ENCODE results near the gene CDK18.

- no peak for TF ChIP-seq CTCF (IDR thresholded peaks at IDR 0.05)
- no peak for TF ChIP-seq POLR2A (IDR thresholded peaks at IDR 0.05)
Observed at GRCh38 chr1:205528446-205528886, 24.0 kb downstream of the CDK18 start.

All from thyroid gland (tissue), 4 donors.